HG02870 (cell line): ENCODE measurements around the gene IVNS1ABP.
"Not testable (repeated sequence)": the region's sequence is repeated elsewhere in the genome, so short reads cannot be mapped to it uniquely, and the experiment has no call there.

Source experiments
- ATAC-seq: cut with Tn5 transposase; IDR thresholded peaks from one replicate; pipeline ENCODE4 v1.9.1; 2021; ENCODE audit warnings: mild to moderate bottlenecking, moderate library complexity; ENCODE audit not compliant: unreplicated experiment

Gene IVNS1ABP

GRCh38 chr1:185317034-185317885 is at the start of gene IVNS1ABP:
Gene IVNS1ABP, minus strand, starts transcription at chr1:185317243. Its CDS starts 7,750 bp downstream, at chr1:185309493.
- peak; percentile 69 for ATAC-seq

GRCh38 chr1:185365951-185366350 is 48.9 kb upstream of the IVNS1ABP start:
- ATAC-seq: no peak

- not testable (repeated sequence) for ATAC-seq
Observed at GRCh38 chr1:185364528-185364927, 47.5 kb upstream of the IVNS1ABP start.

- ATAC-seq: no peak
Observed at GRCh38 chr1:185363205-185363604, 46.2 kb upstream of the IVNS1ABP start.

- ATAC-seq: no peak
Observed at GRCh38 chr1:185360714-185361113, 43.7 kb upstream of the IVNS1ABP start.

- ATAC-seq: no peak
Observed at GRCh38 chr1:185358957-185359356, 41.9 kb upstream of the IVNS1ABP start.

GRCh38 chr1:185355947-185356346 is 38.9 kb upstream of the IVNS1ABP start:
- no peak for ATAC-seq

- no peak for ATAC-seq
Observed at GRCh38 chr1:185353124-185353523, 36.1 kb upstream of the IVNS1ABP start.

- ATAC-seq: no peak
Observed at GRCh38 chr1:185351734-185352466, 34.9 kb upstream of the IVNS1ABP start.

- no peak for ATAC-seq
Observed at GRCh38 chr1:185350027-185350442, 33.0 kb upstream of the IVNS1ABP start.

- no peak for ATAC-seq
Observed at GRCh38 chr1:185349556-185349955, 32.5 kb upstream of the IVNS1ABP start.

- no peak for ATAC-seq
Observed at GRCh38 chr1:185348985-185349384, 31.9 kb upstream of the IVNS1ABP start.

GRCh38 chr1:185348296-185348695 is 31.3 kb upstream of the IVNS1ABP start:
- no peak for ATAC-seq

- ATAC-seq: no peak
Observed at GRCh38 chr1:185345913-185346720, 29.1 kb upstream of the IVNS1ABP start.

GRCh38 chr1:185343306-185343705 is 26.3 kb upstream of the IVNS1ABP start:
- ATAC-seq: no peak

GRCh38 chr1:185342672-185343259 is 25.7 kb upstream of the IVNS1ABP start:
- no peak for ATAC-seq

GRCh38 chr1:185342017-185342416 is 25.0 kb upstream of the IVNS1ABP start:
- no peak for ATAC-seq

GRCh38 chr1:185341196-185341781 is 24.2 kb upstream of the IVNS1ABP start:
- ATAC-seq: no peak

- ATAC-seq: peak; percentile 96
Observed at GRCh38 chr1:185338719-185339622, 21.9 kb upstream of the IVNS1ABP start.
